GM18907 (cell line): ENCODE measurements around the gene MAP4.
"Not testable (repeated sequence)": the region's sequence is repeated elsewhere in the genome, so short reads cannot be mapped to it uniquely, and the experiment has no call there.

ENCODE experiments used
- ATAC-seq: cut with Tn5 transposase; IDR thresholded peaks from one replicate; pipeline ENCODE4 v1.9.1; 2021; ENCODE audit warnings: mild to moderate bottlenecking, moderate library complexity; ENCODE audit not compliant: unreplicated experiment

The MAP4 gene

DNA sequence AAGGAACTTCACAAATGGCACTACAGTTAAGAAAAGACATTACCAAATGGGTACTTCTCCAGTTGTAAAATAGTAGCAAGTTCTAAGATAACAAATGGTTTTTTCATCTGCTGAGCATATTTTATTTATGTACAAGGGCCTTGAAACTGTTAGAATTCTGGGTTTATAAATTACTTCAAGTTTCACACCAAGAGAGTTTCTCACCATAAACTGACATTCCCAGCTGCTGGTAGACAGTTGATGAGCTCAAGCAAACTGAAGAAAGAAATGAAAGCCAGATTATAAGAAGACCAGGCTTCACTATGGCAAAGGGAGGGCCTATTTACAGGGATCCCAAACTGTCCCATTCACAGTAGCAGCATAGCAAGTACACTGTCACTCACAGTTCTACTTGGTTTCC is 113.5 kb downstream of the MAP4 start:
- no peak for ATAC-seq

DNA sequence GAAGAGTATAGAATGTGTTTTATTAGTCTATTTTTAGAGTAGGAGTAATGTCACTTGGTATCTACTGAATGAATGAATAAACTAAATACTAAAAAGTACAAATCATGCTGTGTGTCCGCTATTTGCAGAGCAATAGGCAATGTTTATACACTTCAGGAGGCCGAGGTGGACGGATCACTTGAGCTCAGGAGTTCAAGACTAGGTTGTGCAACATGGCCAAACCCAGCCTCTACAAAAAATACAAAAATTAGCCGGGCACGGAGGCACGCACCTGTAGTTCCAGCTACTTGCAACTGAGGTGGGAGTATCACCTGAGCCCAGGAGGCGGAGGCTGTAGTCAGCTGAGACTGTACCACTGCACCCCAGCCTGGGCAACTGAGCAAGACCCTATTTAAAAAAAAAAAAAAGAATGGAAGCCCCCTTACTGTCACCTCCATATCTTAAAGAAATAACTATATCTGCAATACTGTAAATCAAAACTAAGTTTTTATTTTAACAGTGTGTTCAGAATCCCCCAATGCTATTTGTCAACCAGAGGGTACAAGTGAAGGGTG is 114.9 kb downstream of the MAP4 start:
- no peak for ATAC-seq

DNA sequence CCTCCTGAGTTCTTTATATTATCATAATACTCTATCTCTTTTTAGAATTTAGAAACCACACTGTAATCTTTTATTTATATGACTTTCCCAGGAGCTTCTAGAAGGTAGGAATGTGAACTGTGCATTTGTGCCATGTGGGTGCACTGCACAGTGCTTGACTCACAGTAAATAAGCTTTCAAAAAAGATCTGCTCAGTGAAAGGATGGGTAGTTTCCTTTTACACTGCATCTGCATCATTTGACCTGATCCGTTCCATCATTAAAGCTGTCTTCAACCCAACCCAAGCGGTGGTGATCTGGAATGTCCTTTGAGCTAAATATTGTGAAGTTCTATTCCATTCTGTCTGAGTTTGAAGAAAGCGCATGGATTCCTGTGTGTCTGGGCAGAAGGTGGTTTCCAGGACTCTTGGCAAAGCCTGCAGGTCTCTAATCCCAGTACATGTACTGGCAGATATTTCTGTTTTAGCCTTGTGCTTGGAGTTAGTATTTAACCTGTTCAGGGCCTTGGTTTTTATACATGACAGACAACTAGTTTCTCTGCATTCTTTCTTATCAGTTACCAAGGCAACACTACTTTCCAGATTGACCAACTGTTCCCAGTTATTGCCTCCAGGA is 116.6 kb downstream of the MAP4 start:
- ATAC-seq, result no peak

DNA sequence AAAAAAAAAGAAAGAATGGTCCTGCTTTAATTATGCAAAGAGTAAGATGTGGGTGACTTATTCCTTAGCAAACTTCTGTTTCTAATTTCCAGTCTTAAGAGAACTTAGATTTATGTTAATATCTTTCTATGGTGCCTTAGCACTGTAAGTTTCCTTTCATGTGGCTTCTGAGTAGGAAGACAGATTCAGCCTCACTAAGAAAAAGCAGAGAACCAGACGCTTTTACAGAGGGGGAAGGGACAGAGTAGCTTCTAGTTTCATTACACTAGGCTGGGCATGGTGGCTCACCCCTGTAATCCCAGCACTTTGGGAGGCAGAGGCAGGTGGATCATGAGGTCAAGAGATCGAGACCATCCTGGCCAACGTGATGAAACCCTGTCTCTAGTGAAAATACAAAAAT is 118.3 kb downstream of the MAP4 start:
- no peak for ATAC-seq

DNA sequence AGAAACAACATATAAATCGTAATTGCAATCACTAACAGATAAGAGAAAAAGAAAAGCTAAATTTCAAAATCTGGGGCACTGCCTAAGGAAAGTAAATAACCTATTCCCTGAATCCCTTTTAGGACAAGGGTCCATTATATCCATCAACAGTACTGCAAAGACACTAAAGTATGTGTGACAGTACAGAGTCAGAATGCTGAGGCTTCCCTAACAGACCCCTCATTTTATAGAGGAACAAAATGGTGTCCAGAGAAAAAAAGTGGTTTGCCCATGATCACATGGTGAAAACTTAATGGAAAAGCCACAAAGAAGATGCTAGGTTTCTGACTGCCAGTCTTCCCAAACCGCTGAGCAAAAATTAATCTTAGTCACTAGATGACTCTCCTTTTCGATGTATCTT is 119.5 kb downstream of the MAP4 start:
- no peak for ATAC-seq

DNA sequence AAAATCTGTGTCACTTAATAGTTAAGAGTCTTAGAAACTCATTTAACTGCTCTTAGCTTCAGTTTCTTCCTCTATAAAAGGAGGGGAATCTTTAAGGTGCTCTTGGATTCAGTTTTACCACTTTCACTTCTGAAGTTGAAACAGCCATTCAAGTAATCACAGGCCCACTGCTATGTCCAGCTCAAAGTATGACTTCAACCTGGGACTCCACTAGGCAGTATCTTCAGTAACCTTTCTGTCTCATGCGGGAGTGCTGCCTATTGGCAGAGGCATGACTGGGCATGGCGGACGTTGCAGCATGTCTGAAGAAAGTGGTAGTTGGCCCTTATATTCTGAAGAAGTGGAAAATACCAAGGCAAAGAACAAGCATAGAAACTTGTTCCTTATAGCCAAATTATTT is 121.0 kb downstream of the MAP4 start:
- ATAC-seq, result no peak

DNA sequence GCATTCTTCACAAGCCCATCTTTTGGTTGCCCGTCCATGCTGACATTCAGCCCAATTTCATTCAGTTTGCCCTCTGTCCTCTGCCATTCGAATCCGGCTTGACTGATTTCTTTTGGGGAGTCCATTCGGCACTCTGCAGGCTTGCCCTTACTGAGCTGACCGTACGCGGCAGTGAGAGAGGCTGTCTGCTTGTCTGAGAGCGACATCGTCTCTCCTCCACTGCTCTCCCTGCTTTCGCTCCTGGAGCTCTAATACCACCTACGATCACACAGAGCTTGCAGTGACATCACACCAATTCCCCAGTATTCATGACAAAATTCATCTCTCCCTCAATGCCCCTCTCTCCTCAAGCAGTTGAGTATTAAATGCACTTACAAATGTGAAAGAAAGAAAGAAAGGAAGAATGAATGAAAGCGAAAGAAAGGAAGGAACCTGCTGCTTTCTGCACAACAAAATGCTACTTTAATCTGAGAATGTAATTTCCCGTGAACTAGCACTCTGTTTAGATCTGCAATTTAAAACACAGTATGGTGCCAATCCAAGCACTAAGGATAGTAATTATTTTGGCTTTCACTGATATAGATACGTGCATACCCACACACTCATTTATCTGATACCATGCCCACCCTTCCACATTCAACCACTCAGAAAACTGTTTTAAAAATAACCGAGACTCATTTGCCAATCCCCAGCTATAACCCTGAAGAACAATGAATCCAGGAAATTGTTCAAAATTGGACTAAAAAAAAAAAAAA is 123.8 kb downstream of the MAP4 start:
- ATAC-seq, result no peak

DNA sequence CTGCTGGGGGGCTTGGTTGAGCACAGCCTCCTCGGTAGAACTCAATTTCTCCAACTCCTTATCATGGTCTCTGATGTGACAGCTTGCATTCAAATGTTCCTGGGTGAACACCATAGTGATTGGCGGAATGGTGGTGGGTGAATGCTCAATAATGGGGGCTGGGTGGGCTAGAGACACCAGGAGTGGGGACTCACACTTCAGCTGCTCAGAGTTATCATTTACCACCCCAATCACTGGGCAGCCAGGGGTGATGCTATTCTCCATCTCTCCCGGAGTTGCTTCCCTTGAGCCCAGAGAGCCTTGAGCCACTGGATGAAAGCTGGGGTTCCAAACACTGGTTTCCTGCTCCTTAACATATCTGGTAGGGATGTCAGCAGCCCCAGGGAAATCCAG is 124.6 kb downstream of the MAP4 start:
- no peak for ATAC-seq

DNA sequence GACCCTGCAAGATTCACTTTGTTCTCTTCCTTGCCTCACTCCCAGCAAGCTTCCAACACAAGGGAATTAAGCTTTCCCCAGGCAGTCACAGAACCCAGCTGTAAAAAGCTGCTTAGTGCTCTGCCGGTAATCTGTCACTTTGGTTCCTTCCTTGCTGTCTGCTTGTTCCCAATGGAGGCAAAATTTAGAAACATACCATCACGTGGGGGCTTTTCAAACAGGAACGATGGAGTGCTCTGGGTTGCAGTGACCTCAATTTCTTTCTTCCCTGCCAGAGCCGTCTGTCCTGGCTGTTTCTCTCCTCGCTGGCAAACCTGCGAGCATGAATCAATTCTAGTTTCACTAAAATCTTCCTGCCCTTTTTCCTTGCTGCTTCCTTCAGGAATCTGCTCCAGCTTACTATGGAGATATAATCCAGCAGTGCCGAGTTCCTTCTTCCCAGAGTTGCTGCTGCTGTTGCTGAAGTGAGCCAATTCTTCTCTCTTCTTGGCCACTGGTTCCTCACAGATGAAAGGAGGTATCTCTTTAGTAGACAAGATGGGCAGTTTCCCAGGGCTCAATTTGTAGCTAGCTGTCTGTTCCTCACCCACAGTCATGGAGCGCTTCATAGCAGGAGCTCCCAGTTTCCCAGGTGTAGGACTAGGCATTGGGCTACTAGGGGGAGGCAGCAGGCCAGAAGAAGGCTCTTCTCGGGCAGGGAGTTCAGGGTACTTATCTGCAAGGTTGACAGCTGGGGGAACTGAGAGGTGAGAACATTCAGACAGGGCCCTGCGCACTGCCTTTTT is 125.2 kb downstream of the MAP4 start:
- ATAC-seq, result no peak

DNA sequence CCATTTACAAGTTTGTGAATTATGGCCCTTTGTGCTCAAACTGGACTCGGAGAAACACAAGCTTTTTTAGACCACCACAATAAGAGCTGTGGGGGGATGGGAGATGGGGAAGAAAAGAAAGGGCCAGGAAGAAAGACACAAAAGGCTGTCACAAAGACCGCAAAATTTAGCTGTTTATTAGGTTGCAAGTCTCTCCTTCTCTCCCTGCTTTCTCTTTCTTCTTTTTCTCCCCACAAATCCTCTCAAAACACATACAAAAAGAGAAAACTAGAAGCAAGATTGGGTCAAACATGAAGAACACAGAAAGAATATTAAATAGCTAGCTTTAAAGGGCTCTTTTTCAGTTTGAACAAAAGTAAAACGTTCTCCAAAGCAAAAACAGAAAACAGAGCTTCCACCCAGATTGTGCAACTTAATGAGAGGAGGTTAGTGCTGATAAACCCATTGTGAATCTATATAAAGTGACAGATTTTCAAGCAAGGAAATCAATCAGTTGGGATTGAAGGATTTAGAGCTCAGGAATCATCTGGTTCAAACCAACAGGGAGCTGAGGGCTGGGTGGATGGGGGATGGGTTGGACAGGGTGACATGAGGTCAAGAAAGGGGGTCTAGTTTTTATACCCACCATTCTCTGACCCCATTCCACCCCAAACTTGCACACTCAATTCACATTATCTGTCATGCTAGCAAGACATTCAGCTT is 125.9 kb downstream of the MAP4 start:
- no peak for ATAC-seq

DNA sequence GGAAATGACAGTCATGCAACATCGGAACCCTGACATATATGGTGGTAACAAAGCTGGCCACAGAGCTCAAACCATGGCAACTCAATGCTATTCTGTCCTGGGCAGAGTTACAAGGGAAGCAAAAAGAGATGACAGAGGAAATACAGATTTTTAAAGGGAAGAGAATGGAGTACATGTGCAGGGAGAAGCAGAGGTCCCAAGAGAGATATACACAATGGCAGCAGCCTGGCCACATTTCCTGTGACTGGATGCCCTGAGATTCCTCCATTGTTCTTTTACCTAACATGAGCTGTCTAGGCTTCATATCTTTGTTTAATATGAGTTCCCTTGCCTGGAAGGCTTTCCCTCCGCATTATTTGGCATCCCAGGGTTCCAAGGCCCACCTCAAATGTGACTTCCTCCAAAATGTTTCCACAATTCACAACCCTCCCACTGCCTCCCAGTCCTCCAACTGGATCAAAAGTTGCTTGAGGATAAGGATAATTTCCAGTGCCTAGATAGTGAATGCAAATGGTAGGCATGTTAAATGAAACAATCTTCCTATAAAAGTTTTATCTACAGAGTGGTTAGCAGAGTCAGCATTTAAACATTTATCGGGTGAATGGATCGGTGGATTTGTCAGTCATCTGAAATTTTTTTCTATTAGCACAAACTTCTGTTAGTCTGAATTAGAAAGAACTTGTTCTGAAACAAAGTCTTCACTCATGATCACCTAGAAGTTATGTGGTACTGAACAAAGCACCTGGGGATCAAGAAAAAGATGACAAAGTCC is 127.0 kb downstream of the MAP4 start:
- no peak for ATAC-seq

DNA sequence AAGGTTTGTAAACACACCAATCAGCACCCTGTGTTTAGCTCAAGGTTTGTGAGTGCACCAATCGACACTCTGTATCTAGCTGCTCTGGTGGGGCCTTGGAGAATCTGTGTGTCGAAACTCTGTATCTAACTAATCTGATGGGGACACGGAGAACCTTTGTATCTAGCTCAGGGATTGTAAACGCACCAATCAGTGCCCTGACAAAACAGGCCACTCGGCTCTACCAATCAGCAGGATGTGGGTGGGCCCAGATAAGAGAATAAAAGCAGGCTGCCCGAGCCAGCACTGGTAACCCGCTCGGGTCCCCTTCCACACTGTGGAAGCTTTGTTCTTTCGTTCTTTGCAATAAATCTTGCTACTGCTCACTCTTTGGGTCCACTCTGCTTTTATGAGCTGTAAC is 128.2 kb downstream of the MAP4 start:
- not testable (repeated sequence) for ATAC-seq

DNA sequence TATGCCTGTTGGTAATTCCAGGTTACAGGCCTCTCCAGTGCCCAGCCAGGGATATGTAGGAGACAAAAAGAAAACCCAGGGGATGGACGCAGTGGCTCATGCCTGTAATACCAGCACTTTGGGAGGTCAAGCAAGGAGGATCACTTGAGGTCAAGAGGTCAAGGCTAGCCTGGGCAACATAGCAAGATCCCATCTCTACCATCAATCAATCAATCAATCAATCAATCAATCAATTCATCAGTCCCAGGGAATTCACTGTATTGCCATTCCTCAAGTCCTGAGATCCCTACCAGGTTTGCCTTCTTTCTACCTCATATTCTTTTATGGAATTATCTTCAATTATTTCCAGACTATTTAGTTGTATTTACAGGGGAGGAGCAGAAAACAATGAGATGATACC is 131.0 kb downstream of the MAP4 start:
- no peak for ATAC-seq

DNA sequence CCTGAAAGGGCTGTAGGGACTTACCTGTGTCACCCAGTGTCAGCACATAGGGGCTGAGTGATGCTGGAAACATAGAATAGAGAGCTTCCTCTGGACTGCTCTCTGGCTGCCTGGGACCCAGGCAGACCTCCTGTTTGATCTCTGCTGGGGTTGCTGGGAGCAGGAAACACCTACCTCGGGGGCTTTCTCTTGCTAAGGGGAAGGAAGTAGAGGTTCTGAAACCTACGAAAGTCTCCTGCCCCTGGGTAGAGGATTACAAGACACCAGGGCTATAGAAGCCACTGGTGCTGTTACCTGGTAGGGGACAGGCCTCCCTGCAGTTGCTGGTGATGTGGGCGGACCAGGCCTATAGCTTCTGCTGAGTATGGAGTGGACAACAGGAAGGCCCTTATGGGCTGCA is 131.6 kb downstream of the MAP4 start:
- ATAC-seq, result no peak

DNA sequence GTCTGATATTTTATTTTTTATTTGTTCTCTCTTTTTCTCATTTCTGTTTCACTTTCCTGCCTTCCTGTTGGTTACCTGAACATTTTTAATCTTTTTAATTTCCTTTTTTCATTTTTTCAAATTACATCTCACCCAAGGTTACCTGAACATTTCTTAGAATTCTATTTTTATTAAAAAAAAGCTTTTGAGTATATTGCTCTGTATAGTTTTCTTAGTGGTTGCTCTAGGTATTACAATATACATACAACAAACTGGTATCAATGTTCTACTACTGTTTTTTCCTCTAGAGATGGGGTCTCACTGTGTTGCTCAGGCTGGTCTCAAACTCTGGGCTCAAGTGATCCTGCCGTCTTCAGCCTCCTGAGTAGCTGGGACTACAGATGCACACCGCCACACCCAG is 133.9 kb downstream of the MAP4 start:
- no peak for ATAC-seq

DNA sequence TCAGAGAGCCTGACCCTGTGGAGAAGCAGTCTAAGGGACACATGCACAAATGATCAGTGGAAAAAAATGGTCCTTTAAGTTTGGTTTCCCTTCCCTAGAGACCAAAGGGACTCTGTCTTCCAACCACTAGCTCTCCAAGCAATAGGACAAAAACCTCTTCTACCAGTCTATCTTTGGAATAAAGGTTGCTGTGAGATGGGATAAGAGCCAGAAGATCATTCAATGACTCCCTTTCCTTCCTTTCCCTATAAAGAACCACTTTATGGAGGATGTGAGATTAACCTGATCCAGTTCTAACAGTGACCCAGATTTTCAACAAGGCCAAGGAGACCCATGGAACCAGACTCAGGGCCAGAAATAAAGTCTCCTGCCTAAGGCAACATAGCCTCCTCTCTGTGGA is 138.5 kb downstream of the MAP4 start:
- ATAC-seq, result no peak

DNA sequence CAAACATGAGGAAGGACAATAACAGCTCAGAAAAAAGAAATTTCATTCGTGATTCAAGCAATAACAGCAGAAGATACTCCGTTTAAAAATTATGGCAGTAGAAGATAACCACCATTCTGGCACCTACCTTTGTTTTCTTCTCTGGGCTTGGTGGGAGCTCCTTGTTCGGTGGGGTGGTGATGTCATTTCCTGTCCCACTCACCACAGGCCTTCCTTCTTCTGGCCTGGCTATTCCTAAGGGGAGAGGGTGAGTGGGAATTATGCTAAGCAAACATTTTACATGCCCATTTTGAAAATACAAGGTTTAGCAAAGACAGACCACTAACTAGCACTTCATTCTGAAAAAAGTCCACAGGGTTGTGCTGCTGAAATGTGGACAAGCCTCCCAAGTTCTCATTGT is 138.9 kb downstream of the MAP4 start:
- no peak for ATAC-seq

DNA sequence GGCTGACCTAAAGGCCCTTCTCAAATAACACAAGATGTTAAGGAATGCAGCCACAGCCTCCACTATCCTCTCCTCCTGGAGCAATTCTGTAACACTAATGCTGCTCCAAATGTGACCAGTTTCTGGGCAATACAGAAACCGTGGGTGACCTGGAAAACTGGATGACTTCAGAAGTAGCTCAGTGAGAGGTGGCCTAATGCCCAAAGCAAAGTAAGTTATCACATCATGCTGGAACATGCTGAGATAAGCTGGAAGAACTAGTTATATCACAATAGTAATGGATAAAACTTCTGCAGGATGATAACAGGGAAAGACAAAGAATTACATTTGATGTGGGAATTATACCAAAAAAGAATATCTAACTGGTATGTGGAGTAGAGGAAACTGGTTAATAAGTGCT is 141.3 kb downstream of the MAP4 start:
- ATAC-seq, result no peak

DNA sequence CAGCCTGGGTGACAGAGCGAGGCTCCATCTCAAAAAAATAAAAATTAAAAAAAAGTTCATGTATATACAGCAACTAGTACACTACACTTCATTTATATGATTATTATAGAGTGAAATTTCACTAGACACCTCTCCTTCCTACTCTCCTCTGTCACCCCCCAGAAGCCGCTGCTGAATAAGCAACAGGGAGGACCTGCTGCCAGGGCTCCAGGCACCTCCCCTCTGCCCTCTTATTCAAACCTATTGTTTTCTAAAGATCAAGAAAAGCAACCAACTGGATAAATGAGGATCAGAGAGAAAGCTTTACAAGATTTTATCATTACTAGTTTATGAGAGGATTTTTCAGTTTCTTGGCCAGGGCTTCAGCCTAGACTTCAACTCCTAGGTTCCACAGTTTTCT is 141.8 kb downstream of the MAP4 start:
- no peak for ATAC-seq

DNA sequence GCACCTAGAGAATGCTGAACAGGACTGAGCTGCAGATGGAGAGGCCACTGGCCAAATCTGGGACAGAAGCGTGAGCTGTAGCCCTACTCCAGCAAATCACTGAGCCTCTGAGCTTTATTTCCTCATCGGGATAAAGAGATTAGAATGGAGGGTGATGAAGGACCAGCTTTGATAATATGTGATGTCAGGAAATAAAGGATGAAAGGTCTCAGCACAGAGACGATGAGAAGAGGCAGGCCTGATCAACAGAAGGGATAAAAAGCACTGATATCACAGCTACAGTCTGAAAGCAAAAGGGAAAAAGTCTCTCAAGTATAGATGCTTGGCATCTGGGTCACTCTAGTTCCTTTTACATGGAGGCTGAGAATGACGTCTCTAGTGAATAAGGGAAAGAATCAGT is 143.3 kb downstream of the MAP4 start:
- no peak for ATAC-seq

DNA sequence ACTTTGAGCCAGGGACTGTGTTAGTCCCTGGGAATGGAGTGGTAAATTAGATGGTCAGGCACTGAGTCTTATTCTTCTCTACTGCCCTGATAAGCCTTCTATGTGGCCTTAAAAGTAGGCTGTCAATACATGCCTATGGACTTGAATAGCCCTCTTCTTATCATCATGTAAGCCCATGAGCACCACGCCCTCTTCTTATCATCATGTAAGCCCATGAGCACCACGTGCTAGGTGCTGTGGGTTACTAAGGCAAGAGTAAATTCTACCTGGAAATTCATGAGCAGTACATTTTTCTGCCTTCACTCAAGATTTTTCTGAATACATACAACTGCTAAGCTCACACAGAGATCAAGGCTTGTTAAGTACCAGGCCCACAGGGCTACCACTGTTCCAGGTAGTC is 144.8 kb downstream of the MAP4 start:
- ATAC-seq, result no peak
